Tongue (tissue), 2 donors: ENCODE measurements around the gene CHP1. TPM values are rescaled to one million over a fixed set of nuclear protein-coding genes. Genes with fewer than 3 reads are reported as not detected.
"Not testable (repeated sequence)": the region's sequence is repeated elsewhere in the genome, so short reads cannot be mapped to it uniquely, and the experiment has no call there.

ENCODE experiments used
- DNase-seq: peaks from one replicate; pipeline ENCODE4 v3.0.0-alpha.2; 2015
- total RNA-seq: library from RNA; depleted of rRNA; stranded (reverse); fragments of >200 nt; gene quantifications from one replicate; pipeline ENCODE4 v1.2.3, GENCODE V29; 2014

CHP1 gene
- total RNA-seq, 1 donor from 2014 or later: 74.6 TPM

GRCh38 chr15:41292521-41292920 is 61.5 kb downstream of the CHP1 start:
- no peak for DNase-seq

- not testable (repeated sequence) for DNase-seq
Measured at GRCh38 chr15:41301139-41301538, 70.1 kb downstream of the CHP1 start.

- no peak for DNase-seq
Measured at GRCh38 chr15:41301587-41301986, 70.5 kb downstream of the CHP1 start.

GRCh38 chr15:41304149-41304770 is 73.2 kb downstream of the CHP1 start:
- DNase-seq: no peak

GRCh38 chr15:41307679-41308078 is 76.6 kb downstream of the CHP1 start:
- DNase-seq: no peak

- DNase-seq: peak; percentile 12
Measured at GRCh38 chr15:41309226-41309905, 78.3 kb downstream of the CHP1 start.

GRCh38 chr15:41320805-41321330 is 89.8 kb downstream of the CHP1 start:
- not testable (repeated sequence) for DNase-seq

- no peak for DNase-seq
Measured at GRCh38 chr15:41323611-41324010, 92.5 kb downstream of the CHP1 start.

GRCh38 chr15:41331281-41331680 is 100.2 kb downstream of the CHP1 start:
- DNase-seq: no peak

Other genes starting within 250 kb of the CHP1 start
- 33.4 TPM for gene INO80, start 115.0 kb upstream of the CHP1 start, total RNA-seq
- not detected for gene EXD1, start 511 bp upstream of the CHP1 start, total RNA-seq
- gene OIP5, start 101.3 kb downstream of the CHP1 start, total RNA-seq: 2.9 TPM
- 46.2 TPM for gene NUSAP1, start 101.6 kb downstream of the CHP1 start, total RNA-seq
- gene NDUFAF1, start 171.2 kb downstream of the CHP1 start, total RNA-seq: 34.7 TPM
- gene RTF1, start 185.8 kb downstream of the CHP1 start, total RNA-seq: 46.4 TPM